Spleen (tissue), 7 donors: ENCODE measurements around the gene MAP2.

ENCODE experiments used
- CTCF ChIP-seq, 11 experiments: fragments of 200-600 bp in 7 of 11; fragments of 450-650 bp in 4 of 11; sonication (generic) in 4 of 11; IDR thresholded peaks in 8 of 11; conservative IDR thresholded peaks in 3 of 11; 1 replicate in 7 of 11; 2 replicates in 4 of 11; pipeline versions ENCODE4 v1.4.0 to v1.8.0; 2016 to 2021; ENCODE audit warnings: antibody characterized with exemption in 11 of 11, inconsistent platforms in 4 of 11, mild to moderate bottlenecking in 1 of 11
- POLR2A ChIP-seq, 3 donors: fragments of 450-650 bp; IDR thresholded peaks; one replicate each; pipeline ENCODE4 v1.5.1; 2017; ENCODE audit warnings: antibody characterized with exemption in 3 of 3, mild to moderate bottlenecking in 1 of 3
- donor health status: DM: no; HTN: no; CAD: no; lungs with moderate emphysema.
- donor health status: DM: no; HTN: no; CAD: no.
- donor health status: DM: no; HTN: no; CAD: no.

DNA sequence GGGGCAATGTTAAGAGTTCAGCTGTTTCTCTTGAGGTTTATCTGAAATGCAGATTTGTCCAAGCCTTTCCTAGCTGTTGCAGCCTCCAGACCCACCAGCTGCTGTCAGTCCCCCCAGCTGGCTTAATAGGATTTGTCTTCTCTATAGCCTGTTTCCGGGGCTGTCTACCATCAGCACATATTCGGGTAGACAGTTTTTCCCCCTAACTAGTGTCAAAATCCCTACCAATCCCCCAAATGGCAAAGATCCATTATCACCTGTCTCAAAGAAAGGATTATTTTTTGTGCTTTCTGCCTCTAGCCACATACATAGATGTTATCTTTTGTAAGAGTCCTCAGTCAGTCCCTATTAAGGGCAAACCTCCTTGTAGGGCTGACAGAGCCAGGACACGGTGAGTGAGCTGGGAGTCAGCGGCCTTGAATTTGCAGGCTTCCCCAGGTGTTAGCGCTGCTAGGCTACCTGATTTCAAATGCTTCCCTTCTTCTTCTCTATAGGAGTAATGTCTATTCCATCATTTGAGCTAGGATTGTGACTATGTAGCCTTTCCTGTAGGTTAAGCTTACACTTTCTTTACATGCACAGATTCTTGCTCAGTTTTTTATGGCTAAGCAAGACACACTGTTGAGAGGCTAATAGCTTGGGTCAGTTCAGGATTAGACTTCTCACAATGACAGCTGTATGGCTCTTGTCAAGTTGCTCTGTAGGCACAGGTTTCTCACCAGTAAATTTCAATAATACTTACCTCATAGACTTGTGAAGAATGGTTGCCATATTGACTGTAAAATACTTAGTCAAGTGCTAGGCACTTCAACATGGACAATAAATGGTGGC is 176.7 kb downstream of the MAP2 start:
- TF ChIP-seq POLR2A (IDR thresholded peaks at IDR 0.05) (no peak), CTCF (IDR thresholded peaks at IDR 0.05 in 8 of 11, conservative IDR thresholded peaks at IDR 0.05 in 3 of 11) (no peak)
